ENCODE data around the gene PRKAR1B. TPM values are rescaled to one million over a fixed set of nuclear protein-coding genes. Genes with fewer than 3 reads are reported as not detected.
"Not testable (repeated sequence)": the region's sequence is repeated elsewhere in the genome, so short reads cannot be mapped to it uniquely, and the experiment has no call there.

PRKAR1B gene
- total RNA-seq, 1 experiment from 2014 or later = 24.8 TPM

GRCh38 chr7:662576-662975 lies 64.5 kb downstream of the PRKAR1B start:
- no peaks in the 10 kb centered on the region for H3K4me1 Mint-ChIP-seq (ENCODE audit: low read depth, unreplicated experiment)
- H3K9me3 Mint-ChIP-seq (ENCODE audit: low read depth, unreplicated experiment) = peaks cover 2% of the 10 kb centered on the region
- intact Hi-C loops (cut with micrococcal nuclease; ENCODE audit: unreplicated experiment) = no loop called here

DNA sequence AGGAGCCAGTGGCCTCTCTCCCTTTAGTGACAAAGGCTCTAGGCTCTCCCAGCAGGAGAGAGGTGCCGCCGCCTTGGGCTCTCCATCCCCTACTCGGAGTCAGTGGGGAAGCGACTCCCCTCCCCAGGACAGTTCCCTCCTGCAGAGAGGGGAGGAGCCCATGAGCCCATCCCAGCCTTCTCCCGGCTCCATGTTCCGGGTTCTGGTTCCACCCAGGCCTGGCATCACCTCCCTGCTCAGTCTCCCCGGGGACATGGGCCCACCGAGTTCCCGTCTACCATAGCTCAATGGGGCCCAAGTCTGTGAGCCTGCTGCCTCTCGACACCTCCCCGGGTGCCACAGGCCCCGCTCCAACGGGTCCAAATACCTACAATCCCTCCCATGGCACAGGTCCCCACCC lies 67.1 kb downstream of the PRKAR1B start:
- Mint-ChIP-seq H3K27me3 (ENCODE audit: unreplicated experiment) (no peaks in the 10 kb centered on the region), H3K4me1 (ENCODE audit: low read depth, unreplicated experiment) (no peaks in the 10 kb centered on the region), H3K27ac (ENCODE audit: unreplicated experiment) (no peak overlapping the region), H3K9me3 (ENCODE audit: low read depth, unreplicated experiment) (peaks cover 2% of the 10 kb centered on the region), H3K4me3 (ENCODE audit: low read depth, unreplicated experiment) (no peak overlapping the region), H3K36me3 (ENCODE audit: insufficient read depth, unreplicated experiment) (no peaks in the 10 kb centered on the region)
- no peak for DNase-seq
- TF ChIP-seq CTCF (IDR thresholded peaks at IDR 0.05; ENCODE audit: unreplicated experiment) = no peak
- BruUV-seq (replicated peaks) = no TSS peak
- intact Hi-C loops (cut with micrococcal nuclease; ENCODE audit: unreplicated experiment) = no loop called here
- CTCF ChIA-PET = no interaction called here

More at GRCh38 chr7:662576-662975, 64.5 kb downstream of the PRKAR1B start:
- Mint-ChIP-seq H3K27ac (ENCODE audit: unreplicated experiment) (no peak overlapping the region), H3K4me3 (ENCODE audit: low read depth, unreplicated experiment) (no peak overlapping the region), H3K27me3 (ENCODE audit: unreplicated experiment) (no peaks in the 10 kb centered on the region), H3K36me3 (ENCODE audit: insufficient read depth, unreplicated experiment) (no peaks in the 10 kb centered on the region)
- CTCF ChIA-PET = no interaction called here
- BruUV-seq (replicated peaks) = no TSS peak
- TF ChIP-seq CTCF (IDR thresholded peaks at IDR 0.05; ENCODE audit: unreplicated experiment) = no peak
- DNase-seq = no peak

DNA sequence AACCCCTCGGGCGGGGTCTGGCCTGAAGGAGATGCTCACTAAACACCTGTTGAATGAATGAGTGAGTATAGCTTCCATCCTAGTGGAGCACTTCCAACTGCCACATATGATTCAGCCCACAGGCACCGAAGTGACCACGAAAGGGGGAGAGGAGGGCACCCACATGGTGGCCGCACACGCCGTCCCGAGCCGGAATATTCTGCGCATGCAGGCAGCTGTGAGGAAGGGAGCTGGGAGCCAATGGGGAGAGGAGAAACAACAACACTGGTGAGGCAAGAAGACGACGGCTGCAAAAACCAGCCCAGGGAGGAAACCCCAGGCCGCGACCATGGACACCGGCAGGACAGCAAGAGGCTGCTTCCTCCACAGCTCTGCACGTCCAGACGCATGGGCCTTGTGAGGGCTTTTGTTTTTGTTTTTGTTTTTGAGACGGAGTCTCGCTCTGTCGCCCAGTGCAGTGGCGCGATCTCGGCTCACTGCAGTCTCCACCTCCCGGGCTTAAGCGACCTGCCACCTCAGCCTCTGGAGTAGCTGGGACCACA lies 67.7 kb downstream of the PRKAR1B start:
- Mint-ChIP-seq H3K27ac (ENCODE audit: unreplicated experiment) (no peak overlapping the region), H3K27me3 (ENCODE audit: unreplicated experiment) (no peaks in the 10 kb centered on the region), H3K4me1 (ENCODE audit: low read depth, unreplicated experiment) (no peaks in the 10 kb centered on the region), H3K4me3 (ENCODE audit: low read depth, unreplicated experiment) (no peak overlapping the region), H3K9me3 (ENCODE audit: low read depth, unreplicated experiment) (peaks cover 2% of the 10 kb centered on the region), H3K36me3 (ENCODE audit: insufficient read depth, unreplicated experiment) (no peaks in the 10 kb centered on the region)
- TF ChIP-seq CTCF (IDR thresholded peaks at IDR 0.05; ENCODE audit: unreplicated experiment) = no peak
- CTCF ChIA-PET = no interaction called here
- BruUV-seq (replicated peaks) = no TSS peak
- intact Hi-C loops (cut with micrococcal nuclease; ENCODE audit: unreplicated experiment) = no loop called here
- DNase-seq = no peak

GRCh38 chr7:657565-658119 lies 69.4 kb downstream of the PRKAR1B start:
- no TSS peak for BruUV-seq (replicated peaks)
- Mint-ChIP-seq H3K27ac (ENCODE audit: unreplicated experiment) (no peak overlapping the region), H3K4me1 (ENCODE audit: low read depth, unreplicated experiment) (no peaks in the 10 kb centered on the region), H3K27me3 (ENCODE audit: unreplicated experiment) (no peaks in the 10 kb centered on the region), H3K36me3 (ENCODE audit: insufficient read depth, unreplicated experiment) (no peaks in the 10 kb centered on the region), H3K4me3 (ENCODE audit: low read depth, unreplicated experiment) (no peak overlapping the region), H3K9me3 (ENCODE audit: low read depth, unreplicated experiment) (peaks cover 2% of the 10 kb centered on the region)
- intact Hi-C loops (cut with micrococcal nuclease; ENCODE audit: unreplicated experiment) = no loop called here
- TF ChIP-seq CTCF (IDR thresholded peaks at IDR 0.05; ENCODE audit: unreplicated experiment) = no peak
- CTCF ChIA-PET = interaction anchor here (0.5 to 0.6 kb wide), 2 partner anchors 327 to 524 kb away, joined by 5 read pairs; no protein-coding TSS in a partner anchor
- no peak for DNase-seq

GRCh38 chr7:657010-657409 lies 70.1 kb downstream of the PRKAR1B start:
- H3K36me3 Mint-ChIP-seq (ENCODE audit: insufficient read depth, unreplicated experiment); intact Hi-C loops (cut with micrococcal nuclease; ENCODE audit: unreplicated experiment); H3K4me3 Mint-ChIP-seq (ENCODE audit: low read depth, unreplicated experiment); H3K4me1 Mint-ChIP-seq (ENCODE audit: low read depth, unreplicated experiment); DNase-seq; H3K9me3 Mint-ChIP-seq (ENCODE audit: low read depth, unreplicated experiment); H3K27me3 Mint-ChIP-seq (ENCODE audit: unreplicated experiment); H3K27ac Mint-ChIP-seq (ENCODE audit: unreplicated experiment); BruUV-seq (replicated peaks): not testable (repeated sequence)
- CTCF ChIA-PET = interaction anchor here (0.5 to 0.6 kb wide), 2 partner anchors 326 to 524 kb away, joined by 5 read pairs; no protein-coding TSS in a partner anchor
